Body of pancreas (tissue), 4 donors: ENCODE measurements around the gene LRRC7. TPM values are rescaled to one million over a fixed set of nuclear protein-coding genes. Genes with fewer than 3 reads are reported as not detected.
"Not testable (repeated sequence)": the region's sequence is repeated elsewhere in the genome, so short reads cannot be mapped to it uniquely, and the experiment has no call there.

ENCODE experiments used
- ATAC-seq: fragments of 150-250 bp; one replicate; pipeline ENCODE4 v1.9.1; 2016
- DNase-seq, 4 donors: peaks; one replicate each; pipeline ENCODE4 v3.0.0-alpha.2; 2019
- H3K27ac ChIP-seq, 4 donors: fragments of 200-600 bp; sonication (generic); 1 replicate in 3 of 4; 2 replicates in 1 of 4; pipeline versions ENCODE4 v1.5.1 to v1.6.1; 2016 to 2019; ENCODE audit warnings: mild to moderate bottlenecking in 1 of 4, mixed read lengths in 1 of 4, moderate library complexity in 1 of 4
- H3K27me3 ChIP-seq, 2 donors: fragments of 200-600 bp; sonication (generic); one replicate each; pipeline ENCODE4 v1.6.0; 2016; ENCODE audit warnings: mild to moderate bottlenecking in 1 of 2
- H3K36me3 ChIP-seq, 2 donors: fragments of 200-600 bp; sonication (generic); replicated peaks in 1 of 2; 2 replicates each; pipeline ENCODE4 v1.5.1; 2016; ENCODE audit warnings: low read depth in 2 of 2; ENCODE audit not compliant: insufficient read depth in 1 of 2
- H3K4me1 ChIP-seq: fragments of 200-600 bp; sonication (generic); one replicate; pipeline ENCODE4 v1.6.0; 2016
- H3K4me3 ChIP-seq, 2 donors: fragments of 200-600 bp; sonication (generic); 1 replicate in 1 of 2; 2 replicates in 1 of 2; pipeline ENCODE4 v1.5.1; 2016 to 2019
- H3K9me3 ChIP-seq, 3 donors: fragments of 200-600 bp; sonication (generic); 1 replicate in 2 of 3; 2 replicates in 1 of 3; pipeline ENCODE4 v1.5.1; 2016
- CTCF ChIP-seq, 7 experiments: fragments of 450-650 bp in 4 of 7; fragments of 200-600 bp in 3 of 7; sonication (generic) in 3 of 7; IDR thresholded peaks; one replicate each; pipeline ENCODE4 v1.5.1; 2016 to 2019; ENCODE audit warnings: antibody characterized with exemption in 7 of 7
- POLR2A ChIP-seq, 3 donors: fragments of 450-650 bp; IDR thresholded peaks; one replicate each; pipeline ENCODE4 v1.6.1; 2016; ENCODE audit warnings: antibody characterized with exemption in 3 of 3, mild to moderate bottlenecking in 2 of 3
- WGBS, 2 donors: methylation state at CpG; one replicate each; pipeline ENCODE4 v1.1.5; 2017; 5-methylcytosine and 5-hydroxymethylcytosine counted together
- intact Hi-C: fragments of 100-400 bp; cut with DNase I; formaldehyde crosslinking; loops from one replicate; pipeline ENCODE4 v1.15.1; 2023
- total RNA-seq, 2 donors: library from RNA; depleted of rRNA; stranded (reverse); fragments of >200 nt; gene quantifications; one replicate each; pipeline ENCODE4 v1.1.0, GENCODE V29; 2016

The LRRC7 gene
- total RNA-seq, 2 donors from 2014 or later: 1.3 to 2.6 TPM

- Histone ChIP-seq H3K9me3 (no peaks in the 10 kb centered on the region), H3K4me3 (no peak overlapping the region), H3K4me1 (no peaks in the 10 kb centered on the region), H3K27ac (no peak overlapping the region), H3K36me3 (no peaks in the 10 kb centered on the region), H3K27me3 (no peaks in the 10 kb centered on the region)
- ATAC-seq: no peak
- 44 to 70% methylated on average over 3 of the region's 3 CpGs for WGBS, 2 donors
- no peak for DNase-seq
- TF ChIP-seq POLR2A (IDR thresholded peaks at IDR 0.05): no peak
- TF ChIP-seq CTCF (IDR thresholded peaks at IDR 0.05): no peak
- intact Hi-C loops: no loop called here
Measured at GRCh38 chr1:70042090-70042731, 474.5 kb downstream of the LRRC7 start.

GRCh38 chr1:70043804-70044203 is 476.1 kb downstream of the LRRC7 start:
- Histone ChIP-seq H3K27me3 (no peaks in the 10 kb centered on the region), H3K27ac (no peak overlapping the region), H3K36me3 (no peaks in the 10 kb centered on the region), H3K4me3 (no peak overlapping the region), H3K9me3 (no peaks in the 10 kb centered on the region), H3K4me1 (no peaks in the 10 kb centered on the region)
- ATAC-seq: no peak
- no peak for TF ChIP-seq CTCF (IDR thresholded peaks at IDR 0.05)
- no peak for TF ChIP-seq POLR2A (IDR thresholded peaks at IDR 0.05)
- intact Hi-C loops: no loop called here
- no peak for DNase-seq

GRCh38 chr1:70044832-70045231 is 477.1 kb downstream of the LRRC7 start:
- TF ChIP-seq POLR2A (IDR thresholded peaks at IDR 0.05) (no peak), CTCF (IDR thresholded peaks at IDR 0.05) (no peak)
- no peaks in the 10 kb centered on the region for H3K27me3 ChIP-seq
- no peaks in the 10 kb centered on the region for H3K4me1 ChIP-seq
- H3K36me3 ChIP-seq: no peaks in the 10 kb centered on the region
- H3K9me3 ChIP-seq: no peaks in the 10 kb centered on the region
- no peak overlapping the region for H3K4me3 ChIP-seq
- DNase-seq (no peak), ATAC-seq (no peak)
- WGBS, 2 donors: 77 to 83% methylated on average over 2 of the region's 2 CpGs
- no peak overlapping the region for H3K27ac ChIP-seq
- intact Hi-C loops: no loop called here

GRCh38 chr1:70045581-70045980 is 477.9 kb downstream of the LRRC7 start:
- H3K36me3 ChIP-seq, H3K9me3 ChIP-seq, H3K4me1 ChIP-seq, ATAC-seq, intact Hi-C loops, H3K27me3 ChIP-seq, DNase-seq, H3K4me3 ChIP-seq, H3K27ac ChIP-seq: not testable (repeated sequence)
- WGBS, 2 donors: 84 to 100% methylated on average over 1 of the region's 1 CpG

GRCh38 chr1:70048336-70049094 is 480.8 kb downstream of the LRRC7 start:
- 36 to 43% methylated on average over 1 of the region's 1 CpG for WGBS, 2 donors
- Histone ChIP-seq H3K4me1 (no peaks in the 10 kb centered on the region), H3K27ac (no peak overlapping the region), H3K4me3 (no peak overlapping the region), H3K36me3 (no peaks in the 10 kb centered on the region), H3K9me3 (no peaks in the 10 kb centered on the region), H3K27me3 (no peaks in the 10 kb centered on the region)
- intact Hi-C loops: no loop called here
- no peak for TF ChIP-seq CTCF (IDR thresholded peaks at IDR 0.05)
- no peak for TF ChIP-seq POLR2A (IDR thresholded peaks at IDR 0.05)
- no peak for DNase-seq
- no peak for ATAC-seq
